Measurements from ENCODE around the gene KLHL26.

DNA sequence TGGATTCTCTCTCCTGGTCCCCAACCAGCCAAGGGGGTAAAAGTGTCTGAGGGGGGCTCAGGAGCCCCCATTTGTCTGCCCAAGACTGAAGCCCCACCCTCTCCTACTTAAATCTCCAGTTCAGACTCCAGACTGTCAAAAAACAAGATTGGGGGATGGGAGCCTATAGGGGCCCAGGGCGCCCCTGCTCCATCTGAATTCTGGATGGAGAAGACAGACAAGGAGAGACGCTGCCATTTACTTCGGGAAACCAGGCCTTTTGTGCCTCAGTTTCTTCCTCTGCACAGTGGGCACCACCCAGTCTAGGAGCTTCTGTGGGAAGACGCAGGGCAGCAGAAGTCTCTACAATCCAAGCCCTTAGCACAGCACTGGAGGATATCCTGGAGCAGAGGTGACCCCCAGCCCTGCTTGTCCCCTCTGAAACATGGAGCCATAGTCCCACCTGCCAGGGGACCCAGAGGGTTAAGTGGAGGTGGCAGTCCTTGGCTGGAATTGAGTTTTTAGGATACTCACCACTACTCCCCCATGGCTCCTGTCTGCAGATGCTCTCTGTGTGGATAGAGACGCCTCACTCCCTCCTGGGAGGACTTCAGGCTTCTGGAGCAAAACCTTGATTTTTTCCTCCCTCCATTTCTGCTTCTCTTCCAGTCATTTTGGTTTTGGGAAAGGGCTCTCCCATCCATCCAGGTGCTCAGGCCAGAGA lies 28.6 kb upstream of the KLHL26 start:
- TF ChIP-seq, protein P1, sequence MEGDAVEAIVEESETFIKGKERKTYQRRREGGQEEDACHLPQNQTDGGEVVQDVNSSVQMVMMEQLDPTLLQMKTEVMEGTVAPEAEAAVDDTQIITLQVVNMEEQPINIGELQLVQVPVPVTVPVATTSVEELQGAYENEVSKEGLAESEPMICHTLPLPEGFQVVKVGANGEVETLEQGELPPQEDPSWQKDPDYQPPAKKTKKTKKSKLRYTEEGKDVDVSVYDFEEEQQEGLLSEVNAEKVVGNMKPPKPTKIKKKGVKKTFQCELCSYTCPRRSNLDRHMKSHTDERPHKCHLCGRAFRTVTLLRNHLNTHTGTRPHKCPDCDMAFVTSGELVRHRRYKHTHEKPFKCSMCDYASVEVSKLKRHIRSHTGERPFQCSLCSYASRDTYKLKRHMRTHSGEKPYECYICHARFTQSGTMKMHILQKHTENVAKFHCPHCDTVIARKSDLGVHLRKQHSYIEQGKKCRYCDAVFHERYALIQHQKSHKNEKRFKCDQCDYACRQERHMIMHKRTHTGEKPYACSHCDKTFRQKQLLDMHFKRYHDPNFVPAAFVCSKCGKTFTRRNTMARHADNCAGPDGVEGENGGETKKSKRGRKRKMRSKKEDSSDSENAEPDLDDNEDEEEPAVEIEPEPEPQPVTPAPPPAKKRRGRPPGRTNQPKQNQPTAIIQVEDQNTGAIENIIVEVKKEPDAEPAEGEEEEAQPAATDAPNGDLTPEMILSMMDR (IDR thresholded peaks at IDR 0.05): no peak
- TF ChIP-seq POLR2A (IDR thresholded peaks at IDR 0.05): no peak

Data from uterus (tissue), 2 donors.